SH-SY5Y (cell line): ENCODE measurements around the gene CCDC85A.

Experiments
- GATA2 ChIP-seq: IDR thresholded peaks from 2 replicates; pipeline ENCODE4 v1.6.1; 2011; ENCODE audit warnings: mild to moderate bottlenecking, low read depth, low read length
- GATA3 ChIP-seq: IDR thresholded peaks from 2 replicates; pipeline ENCODE4 v1.6.1; 2011; ENCODE audit warnings: low read depth, mild to moderate bottlenecking, low read length, moderate library complexity

DNA sequence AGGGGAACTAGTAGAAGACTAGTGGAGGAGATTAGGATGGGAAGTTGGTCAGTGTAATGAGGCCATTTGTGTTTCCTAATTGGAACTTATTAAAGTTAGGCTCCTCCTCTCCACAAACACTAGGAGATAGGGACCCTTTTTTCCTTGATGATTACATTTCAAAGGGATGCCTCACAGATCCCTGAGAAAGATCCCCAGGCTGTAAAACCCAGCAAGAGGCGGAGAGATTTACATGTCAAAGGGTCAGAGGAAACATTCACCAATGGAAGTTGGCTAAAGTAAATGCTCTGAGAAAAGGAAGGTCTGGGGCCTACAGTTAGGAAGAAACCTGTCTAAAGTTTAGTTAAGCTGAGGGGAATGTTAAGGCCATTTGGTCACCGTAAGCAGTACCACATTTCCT is 1.4 kb upstream of the CCDC85A start:
- TF ChIP-seq GATA2 (no peak), GATA3 (no peak)
